ES-I3 (cell line): ENCODE results near the gene PTGER4.
"Not testable (repeated sequence)": the region's sequence is repeated elsewhere in the genome, so short reads cannot be mapped to it uniquely, and the experiment has no call there.

Source experiments
- H3K36me3 ChIP-seq: 2 replicates; pipeline ENCODE4 v1.6.1; 2013; ENCODE audit warnings: mild to moderate bottlenecking, low read length, control low read depth, moderate library complexity; ENCODE audit not compliant: insufficient read depth
- H3K4me1 ChIP-seq: 2 replicates; pipeline ENCODE4 v1.6.1; 2013; ENCODE audit warnings: mild to moderate bottlenecking, control low read depth, low read length; ENCODE audit not compliant: insufficient read depth
- H3K9ac ChIP-seq: 2 replicates; pipeline ENCODE4 v1.6.1; 2013; ENCODE audit warnings: low read depth, mild to moderate bottlenecking, low read length, moderate library complexity
- H3K9me3 ChIP-seq: 2 replicates; pipeline ENCODE4 v1.6.1; 2013; ENCODE audit warnings: mild to moderate bottlenecking, low read length, moderate library complexity; ENCODE audit not compliant: control insufficient read depth, insufficient read depth

The PTGER4 gene

DNA sequence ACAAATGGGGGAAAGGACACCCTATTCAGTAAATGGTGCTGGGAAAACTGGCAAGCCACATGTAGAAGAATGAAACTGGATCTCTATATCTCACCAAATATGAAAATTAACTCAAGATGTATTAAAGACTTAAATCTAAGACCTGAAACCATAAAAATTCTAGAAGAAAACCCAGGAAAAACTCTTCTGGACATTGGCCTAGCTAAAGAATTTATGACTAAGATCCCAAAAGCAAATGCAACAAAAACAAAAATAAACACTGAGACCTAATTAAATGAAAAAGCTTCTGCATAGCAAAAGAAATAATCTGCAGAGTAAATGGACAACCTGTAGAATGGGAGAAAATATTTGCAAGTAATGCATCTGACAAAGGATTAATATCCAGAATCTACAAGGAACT is 23.6 kb upstream of the PTGER4 start:
- not testable (repeated sequence) for H3K36me3 ChIP-seq, H3K9me3 ChIP-seq, H3K9ac ChIP-seq, H3K4me1 ChIP-seq

- Histone ChIP-seq H3K36me3 (no peaks in the 10 kb centered on the region), H3K4me1 (no peaks in the 10 kb centered on the region), H3K9ac (no peak overlapping the region), H3K9me3 (no peaks in the 10 kb centered on the region)
Measured at GRCh38 chr5:40656766-40657165, 22.9 kb upstream of the PTGER4 start.

DNA sequence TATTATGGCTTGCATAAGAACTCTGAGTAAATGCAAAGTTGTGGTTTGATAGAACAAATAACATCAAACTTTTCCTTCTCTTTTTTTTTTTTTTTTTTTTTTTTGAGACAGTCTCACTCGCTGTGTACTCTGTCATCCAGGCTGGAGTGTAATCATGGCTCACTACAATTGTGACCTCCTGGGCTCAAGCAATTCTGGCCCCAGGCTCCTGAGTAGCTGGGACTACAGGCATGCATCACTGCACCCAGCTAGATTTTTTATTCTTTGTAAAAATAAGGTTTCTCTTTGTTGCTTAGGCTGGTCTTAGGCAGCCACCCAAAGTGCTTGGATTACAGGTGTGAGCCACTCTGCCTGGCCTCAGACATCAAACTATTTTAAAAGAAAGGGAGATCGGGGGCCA is 19.0 kb upstream of the PTGER4 start:
- H3K4me1 ChIP-seq: no peaks in the 10 kb centered on the region
- no peaks in the 10 kb centered on the region for H3K9me3 ChIP-seq
- H3K9ac ChIP-seq: no peak overlapping the region
- no peaks in the 10 kb centered on the region for H3K36me3 ChIP-seq

DNA sequence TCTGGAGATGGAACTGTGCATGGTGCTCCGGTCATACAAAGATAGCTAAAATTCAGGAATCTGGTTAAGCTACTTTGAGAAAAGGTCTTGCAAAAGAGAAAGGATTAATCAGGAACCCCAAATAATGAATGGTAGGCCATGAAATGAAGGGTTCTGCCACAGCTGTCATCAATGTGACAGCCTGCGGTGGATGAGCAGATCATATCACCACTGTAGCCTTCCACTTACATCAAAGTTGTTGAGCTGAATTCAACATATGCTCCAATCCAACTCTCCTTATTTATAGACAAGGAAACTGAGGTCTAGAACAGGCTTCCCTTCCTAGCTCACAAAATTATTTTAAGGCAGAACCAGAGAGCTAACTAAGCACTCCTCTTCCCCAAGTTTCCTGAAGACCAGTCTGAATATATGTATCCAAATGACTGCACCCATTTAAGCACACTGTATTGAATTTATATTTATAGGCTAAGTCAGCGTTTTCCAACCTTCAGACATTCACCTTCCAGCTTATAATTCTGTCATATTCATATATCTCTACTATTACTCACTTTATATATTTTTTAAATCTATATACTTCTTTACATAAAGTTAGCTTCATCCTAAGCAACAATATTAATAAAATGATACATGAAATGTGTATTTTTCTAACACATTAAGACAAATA is 13.9 kb upstream of the PTGER4 start:
- no peak overlapping the region for H3K9ac ChIP-seq
- H3K36me3 ChIP-seq: no peaks in the 10 kb centered on the region
- no peaks in the 10 kb centered on the region for H3K9me3 ChIP-seq
- no peaks in the 10 kb centered on the region for H3K4me1 ChIP-seq

DNA sequence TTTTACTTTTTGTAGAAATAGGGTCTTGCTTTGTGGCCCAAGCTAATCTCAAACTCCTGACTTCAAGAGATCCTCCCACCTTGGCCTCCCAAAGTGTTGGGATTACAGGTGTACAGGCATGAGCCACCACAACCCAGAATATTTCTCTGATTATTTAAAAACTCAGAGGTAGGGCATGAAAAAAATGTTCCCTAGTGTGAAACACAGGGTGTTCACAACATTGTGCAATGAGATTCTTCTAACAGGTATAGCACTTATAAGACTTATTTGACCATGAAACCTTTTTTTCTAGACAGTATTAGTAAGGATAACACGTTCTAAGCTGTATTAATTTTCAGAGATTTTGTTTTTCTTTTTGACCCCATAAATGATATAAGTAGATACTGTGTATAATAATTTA is 13.1 kb upstream of the PTGER4 start:
- Histone ChIP-seq H3K9me3 (no peaks in the 10 kb centered on the region), H3K4me1 (no peaks in the 10 kb centered on the region), H3K9ac (no peak overlapping the region), H3K36me3 (no peaks in the 10 kb centered on the region)

DNA sequence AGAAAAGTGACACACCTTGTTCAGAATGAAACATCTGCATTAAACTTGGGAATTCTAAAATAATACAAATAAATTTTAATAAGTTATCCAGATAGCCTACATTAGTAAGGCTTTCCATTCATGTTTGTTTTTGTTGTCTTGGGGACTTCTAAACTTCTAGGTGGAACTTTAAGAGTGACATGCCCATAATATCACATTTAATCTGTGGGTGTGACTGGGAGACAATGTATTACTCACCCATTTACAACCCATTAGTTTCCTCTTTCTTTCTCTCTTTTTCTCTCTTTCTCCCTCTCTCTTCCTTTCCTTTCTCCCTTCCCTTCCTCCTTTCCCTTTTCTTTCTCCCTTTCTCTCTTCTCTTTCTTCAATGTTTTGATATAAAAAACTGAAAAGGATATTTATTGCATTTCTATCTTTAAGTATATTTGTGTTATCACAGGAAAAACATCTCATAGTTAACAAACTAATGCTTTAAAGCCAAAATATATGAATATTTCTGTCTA is 12.5 kb upstream of the PTGER4 start:
- no peaks in the 10 kb centered on the region for H3K9me3 ChIP-seq
- H3K36me3 ChIP-seq: no peaks in the 10 kb centered on the region
- no peaks in the 10 kb centered on the region for H3K4me1 ChIP-seq
- H3K9ac ChIP-seq: no peak overlapping the region

DNA sequence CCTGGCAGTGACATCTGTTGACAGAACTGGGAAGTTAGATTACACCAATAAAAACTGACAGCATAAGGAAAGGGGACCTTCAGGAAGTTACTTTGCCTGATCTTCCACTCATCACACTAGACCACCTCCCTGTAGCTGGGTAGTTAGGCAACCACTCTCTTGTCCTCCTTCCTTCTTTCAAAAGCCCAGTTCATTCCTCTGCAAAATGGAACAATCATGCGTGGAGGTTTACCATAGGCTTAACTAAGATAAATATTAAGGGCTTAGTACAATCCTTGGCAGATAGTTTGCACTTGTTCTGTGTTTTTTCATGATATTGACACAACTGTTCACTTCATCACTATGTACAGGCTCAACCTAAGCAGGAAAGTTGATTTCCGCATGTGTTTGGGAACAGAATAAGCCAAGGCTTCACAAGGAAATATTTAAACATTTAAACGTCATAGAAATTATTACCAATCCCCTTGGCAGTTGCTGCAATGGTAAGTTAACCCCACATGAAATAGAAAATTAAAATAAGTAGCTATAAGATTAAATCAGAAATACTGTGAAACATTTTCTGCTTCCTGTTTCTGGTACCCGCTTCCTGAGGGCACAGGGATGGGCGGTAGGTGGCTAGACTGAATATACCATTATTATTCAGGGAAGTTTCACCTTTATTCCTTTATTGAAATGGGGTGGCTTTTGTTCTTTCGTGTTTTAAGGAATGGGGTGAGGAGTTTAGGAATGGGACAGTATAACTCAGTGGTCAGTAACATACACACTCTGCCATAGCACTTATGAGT is 9.9 kb upstream of the PTGER4 start:
- Histone ChIP-seq H3K36me3 (no peaks in the 10 kb centered on the region), H3K9me3 (no peaks in the 10 kb centered on the region), H3K9ac (no peak overlapping the region), H3K4me1 (no peaks in the 10 kb centered on the region)

- no peak overlapping the region for H3K9ac ChIP-seq
Measured at GRCh38 chr5:40672425-40672824, 7.3 kb upstream of the PTGER4 start.

GRCh38 chr5:40674661-40675235 is 5.0 kb upstream of the PTGER4 start:
- Histone ChIP-seq H3K4me1 (peaks cover 22% of the 10 kb centered on the region), H3K9ac (no peak overlapping the region), H3K9me3 (no peaks in the 10 kb centered on the region), H3K36me3 (no peaks in the 10 kb centered on the region)

More at GRCh38 chr5:40672425-40672824, 7.3 kb upstream of the PTGER4 start:
- Histone ChIP-seq H3K9me3 (no peaks in the 10 kb centered on the region), H3K4me1 (peaks cover 10% of the 10 kb centered on the region), H3K36me3 (no peaks in the 10 kb centered on the region)

DNA sequence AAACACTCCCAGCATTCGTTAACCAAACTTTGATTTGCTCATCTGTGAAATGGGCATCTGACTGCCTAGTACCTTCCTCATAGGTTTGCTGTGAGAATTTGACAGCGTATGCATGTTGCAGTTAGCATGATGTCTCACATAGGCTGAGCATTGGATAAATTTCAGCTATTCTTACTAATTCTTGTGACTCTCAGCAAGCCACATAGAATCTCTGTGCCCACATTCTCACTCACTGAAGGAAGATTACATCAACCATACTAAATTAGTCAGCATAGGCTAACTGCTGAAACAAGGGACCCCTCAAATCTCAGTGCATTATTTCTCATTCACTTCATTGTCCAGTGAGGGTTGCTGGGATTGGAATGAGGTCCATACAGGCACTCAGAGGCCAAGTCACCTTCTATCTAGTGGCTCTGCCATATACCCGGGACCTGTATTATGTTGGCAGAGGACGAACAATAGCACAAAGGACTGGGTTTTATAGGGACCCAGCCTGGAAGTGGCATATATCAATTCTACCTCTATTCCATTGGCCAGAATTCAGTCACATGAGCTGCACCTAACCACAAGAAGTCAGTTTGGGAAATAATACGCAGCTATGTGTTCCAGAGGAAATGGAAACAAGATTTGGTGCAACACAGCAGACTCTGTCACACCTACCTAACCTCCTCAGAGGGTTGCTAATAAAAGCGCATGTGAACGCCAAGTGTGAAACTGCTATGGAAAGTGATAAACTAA is 4.2 kb upstream of the PTGER4 start:
- Histone ChIP-seq H3K36me3 (no peaks in the 10 kb centered on the region), H3K9me3 (no peaks in the 10 kb centered on the region), H3K9ac (no peak overlapping the region), H3K4me1 (peaks cover 22% of the 10 kb centered on the region)

GRCh38 chr5:40676613-40677343 is 2.9 kb upstream of the PTGER4 start:
- H3K9ac ChIP-seq: no peak overlapping the region

GRCh38 chr5:40677456-40677855 is 2.3 kb upstream of the PTGER4 start:
- Histone ChIP-seq H3K4me1 (peaks cover 22% of the 10 kb centered on the region), H3K9me3 (no peaks in the 10 kb centered on the region), H3K36me3 (no peaks in the 10 kb centered on the region), H3K9ac (no peak overlapping the region)

More at GRCh38 chr5:40676613-40677343, 2.9 kb upstream of the PTGER4 start:
- Histone ChIP-seq H3K9me3 (no peaks in the 10 kb centered on the region), H3K4me1 (peaks cover 22% of the 10 kb centered on the region), H3K36me3 (no peaks in the 10 kb centered on the region)

- Histone ChIP-seq H3K4me1 (peaks cover 22% of the 10 kb centered on the region), H3K9ac (no peak overlapping the region), H3K36me3 (no peaks in the 10 kb centered on the region), H3K9me3 (no peaks in the 10 kb centered on the region)
Measured at GRCh38 chr5:40678026-40678425, 1.7 kb upstream of the PTGER4 start.
